Stimulated activated CD8-positive, alpha-beta memory T cell treated with anti-CD3 and anti-CD28 coated beads, Interleukin-15, amount 100 ng/mL, for 4 hours (primary cell): Measurements from ENCODE around the gene FGF7.
"Not testable (repeated sequence)": the region's sequence is repeated elsewhere in the genome, so short reads cannot be mapped to it uniquely, and the experiment has no call there.

Source experiments
- DNase-seq, 2 donors: peaks; one replicate each; pipeline ENCODE4 v3.0.0-alpha.2; 2020; ENCODE audit warnings: low read depth in 2 of 2

The FGF7 gene

GRCh38 chr15:49495993-49496753, 73.1 kb downstream of the FGF7 start:
- no peak for DNase-seq

DNA sequence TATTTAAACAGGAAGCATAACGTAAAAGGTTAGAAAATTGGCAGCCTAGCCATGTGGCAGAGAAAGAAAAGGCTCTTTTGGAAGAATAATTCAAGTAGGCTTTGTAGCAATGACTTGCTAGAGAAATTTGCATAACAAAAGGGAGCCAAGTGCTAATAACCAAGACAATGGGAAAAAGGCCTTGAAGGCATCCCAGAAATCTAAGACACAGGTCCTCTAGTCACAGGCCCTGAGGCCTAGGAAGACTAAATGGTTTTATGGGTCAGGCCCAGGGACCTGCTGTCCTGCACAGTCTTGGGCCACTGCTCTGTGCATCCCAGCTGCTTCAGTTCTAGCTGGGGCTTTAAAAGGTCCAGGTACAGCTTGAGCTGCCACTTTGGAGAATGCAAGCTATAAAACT, 78.5 kb downstream of the FGF7 start:
- DNase-seq, result no peak

- no peak for DNase-seq
Observed at GRCh38 chr15:49506341-49506740, 83.3 kb downstream of the FGF7 start.

DNA sequence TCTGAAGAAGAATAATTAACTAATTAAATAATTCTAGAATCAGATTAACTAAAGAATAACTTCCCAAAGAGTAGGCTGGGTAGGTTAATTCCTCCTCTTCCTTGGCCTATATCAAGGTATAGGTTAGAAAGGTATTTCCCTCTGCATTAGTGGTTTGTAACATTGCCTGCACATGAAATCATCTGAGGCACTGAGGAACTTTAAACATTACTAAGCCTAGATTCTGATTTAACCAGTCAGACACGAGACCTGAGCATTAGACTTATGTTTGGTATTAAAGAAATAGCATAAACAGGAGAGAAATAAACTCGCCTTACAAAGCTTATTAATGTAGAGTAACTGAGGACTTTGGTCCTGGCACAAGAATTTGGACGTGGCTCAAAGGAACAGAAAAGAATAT, 84.2 kb downstream of the FGF7 start:
- no peak for DNase-seq

- DNase-seq, result not testable (repeated sequence)
Observed at GRCh38 chr15:49512739-49513138, 89.7 kb downstream of the FGF7 start.

GRCh38 chr15:49521802-49522201, 98.8 kb downstream of the FGF7 start:
- DNase-seq, result no peak

GRCh38 chr15:49528289-49528688, 105.2 kb downstream of the FGF7 start:
- DNase-seq, result no peak

DNA sequence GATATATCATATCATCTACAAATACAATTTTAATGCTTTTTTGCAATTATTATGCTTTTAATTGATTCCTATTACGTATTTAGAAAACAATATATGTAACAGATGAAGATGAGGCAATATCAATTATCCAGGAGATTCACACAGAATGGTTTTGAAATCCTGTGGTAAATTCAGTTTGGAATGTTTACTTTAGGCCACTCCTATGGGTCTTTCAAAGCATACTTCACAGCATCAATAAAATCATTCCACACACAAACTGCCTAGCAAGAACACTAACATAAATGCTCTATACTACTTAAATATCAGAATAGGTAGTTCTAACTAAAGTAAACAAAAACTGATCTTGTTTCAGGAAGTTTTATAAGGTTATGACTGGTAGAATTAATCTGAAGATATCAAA, 107.0 kb downstream of the FGF7 start:
- DNase-seq, result no peak
